GM18517 (cell line): ENCODE results near the gene ITIH4.

Source experiments
- ATAC-seq: cut with Tn5 transposase; IDR thresholded peaks from one replicate; pipeline ENCODE4 v1.9.1; 2021; ENCODE audit warnings: mild to moderate bottlenecking, moderate library complexity; ENCODE audit not compliant: unreplicated experiment

The ITIH4 gene

GRCh38 chr3:52830535-52831258, at the start of gene ITIH4:
ITIH4 (minus strand) TSS chr3:52830672; CDS start chr3:52830642, 30 bp downstream.
- no peak for ATAC-seq

- no peak for ATAC-seq
Measured at GRCh38 chr3:52880047-52880446, 49.6 kb upstream of the ITIH4 start.

- no peak for ATAC-seq
Measured at GRCh38 chr3:52879581-52879980, 49.1 kb upstream of the ITIH4 start.

GRCh38 chr3:52879090-52879489, 48.6 kb upstream of the ITIH4 start:
- no peak for ATAC-seq

- no peak for ATAC-seq
Measured at GRCh38 chr3:52877085-52877484, 46.6 kb upstream of the ITIH4 start.

- ATAC-seq, result no peak
Measured at GRCh38 chr3:52874864-52875587, 44.6 kb upstream of the ITIH4 start.

- no peak for ATAC-seq
Measured at GRCh38 chr3:52874160-52874701, 43.8 kb upstream of the ITIH4 start.

GRCh38 chr3:52873433-52874159, 43.1 kb upstream of the ITIH4 start:
- no peak for ATAC-seq

- ATAC-seq, result no peak
Measured at GRCh38 chr3:52872245-52872644, 41.8 kb upstream of the ITIH4 start.

GRCh38 chr3:52871761-52872160, 41.3 kb upstream of the ITIH4 start:
- ATAC-seq, result no peak

- no peak for ATAC-seq
Measured at GRCh38 chr3:52870471-52870870, 40.0 kb upstream of the ITIH4 start.

GRCh38 chr3:52866427-52866826, 36.0 kb upstream of the ITIH4 start:
- ATAC-seq, result no peak

GRCh38 chr3:52865994-52866393, 35.5 kb upstream of the ITIH4 start:
- no peak for ATAC-seq

GRCh38 chr3:52860424-52860768, 29.9 kb upstream of the ITIH4 start:
- ATAC-seq, result no peak

- no peak for ATAC-seq
Measured at GRCh38 chr3:52859686-52860423, 29.4 kb upstream of the ITIH4 start.

- no peak for ATAC-seq
Measured at GRCh38 chr3:52857864-52858263, 27.4 kb upstream of the ITIH4 start.

- ATAC-seq, result no peak
Measured at GRCh38 chr3:52857133-52857532, 26.7 kb upstream of the ITIH4 start.

- no peak for ATAC-seq
Measured at GRCh38 chr3:52856666-52857065, 26.2 kb upstream of the ITIH4 start.

GRCh38 chr3:52854013-52854412, 23.5 kb upstream of the ITIH4 start:
- no peak for ATAC-seq

- ATAC-seq, result no peak
Measured at GRCh38 chr3:52852419-52852818, 21.9 kb upstream of the ITIH4 start.

- no peak for ATAC-seq
Measured at GRCh38 chr3:52851348-52851747, 20.9 kb upstream of the ITIH4 start.
